NCI-H187 treated with DMSO at 0.1 percent for 48 hours (cell line): Measurements from ENCODE around the gene PRXL2A.

Source experiments
- DNase-seq: peaks from one replicate; lab custom pipeline; 2025; lab: John Stamatoyannopoulos, UW

Gene PRXL2A

DNA sequence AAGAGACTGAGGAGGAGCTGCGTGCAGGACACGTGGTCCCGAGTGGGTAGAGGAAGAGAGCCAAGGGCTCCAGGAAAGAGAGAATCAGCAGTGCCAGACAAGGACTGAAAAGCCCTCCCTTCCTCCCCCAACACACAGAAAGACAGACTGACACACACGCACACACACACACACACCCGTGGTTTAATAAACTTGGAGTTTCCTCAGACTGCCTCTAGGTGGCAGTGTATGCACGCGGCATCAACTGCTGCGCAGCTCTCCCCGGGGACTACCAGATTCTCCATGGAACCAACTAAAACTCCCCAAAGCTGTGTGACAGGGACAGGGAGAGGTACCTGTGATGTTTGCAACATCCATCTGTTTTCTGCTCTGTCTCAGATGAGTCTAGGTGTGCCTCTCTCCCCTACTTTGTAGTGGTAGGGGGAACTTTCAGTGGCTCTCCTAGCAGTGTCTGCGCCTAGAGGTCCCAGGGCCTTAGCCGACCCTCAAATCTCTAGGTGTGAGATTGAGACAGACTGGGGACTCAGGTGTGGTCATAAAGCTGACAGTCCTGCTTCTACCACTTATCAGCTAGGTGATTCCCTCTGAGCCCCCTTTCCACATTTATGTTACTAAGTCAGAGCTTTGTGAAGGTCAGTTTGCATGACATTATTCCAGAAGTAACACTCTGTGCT lies 36.4 kb downstream of the PRXL2A start:
- DNase-seq = no peak

- DNase-seq = no peak
Measured at GRCh38 chr10:80447436-80448190, 39.3 kb downstream of the PRXL2A start.

GRCh38 chr10:80448209-80448942 lies 40.0 kb downstream of the PRXL2A start:
- no peak for DNase-seq

DNA sequence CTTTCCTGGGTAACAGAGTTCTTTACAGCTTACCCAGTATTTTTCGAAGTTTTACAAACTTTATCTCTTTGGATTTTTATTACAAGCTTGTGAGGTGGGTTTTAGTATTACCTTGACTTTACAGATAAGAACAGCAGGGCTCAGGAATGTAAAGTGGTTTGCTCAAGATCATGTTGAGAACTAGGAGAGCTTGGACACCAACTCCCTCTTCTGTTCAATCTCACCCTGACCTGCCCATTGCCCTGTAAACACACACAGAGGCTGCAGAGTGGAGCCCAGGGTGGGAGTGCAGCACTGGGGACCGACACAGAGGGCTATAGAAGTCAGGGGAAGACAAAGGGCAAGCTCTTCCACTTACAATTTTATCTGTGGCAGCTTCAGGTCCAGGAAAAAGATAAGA lies 41.2 kb downstream of the PRXL2A start:
- DNase-seq = no peak

DNA sequence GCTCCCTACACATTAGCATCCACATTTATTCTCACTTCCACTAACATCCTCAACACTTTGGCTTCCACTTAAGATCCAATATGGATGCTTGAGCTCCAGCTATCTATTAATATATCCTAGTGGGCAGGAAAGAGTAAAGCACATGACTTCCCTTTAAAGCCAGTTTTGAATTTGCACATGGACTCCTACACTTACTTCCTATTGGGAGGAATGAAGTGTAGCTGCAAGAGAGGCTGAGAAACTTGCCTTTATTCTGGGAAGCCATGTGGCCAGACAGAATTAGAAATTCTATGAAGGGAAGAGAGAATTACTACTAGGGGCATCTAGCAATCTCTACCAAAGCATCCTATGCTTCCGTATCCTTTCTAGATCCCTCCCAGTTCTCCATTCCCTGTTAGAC lies 42.8 kb downstream of the PRXL2A start:
- DNase-seq = no peak

DNA sequence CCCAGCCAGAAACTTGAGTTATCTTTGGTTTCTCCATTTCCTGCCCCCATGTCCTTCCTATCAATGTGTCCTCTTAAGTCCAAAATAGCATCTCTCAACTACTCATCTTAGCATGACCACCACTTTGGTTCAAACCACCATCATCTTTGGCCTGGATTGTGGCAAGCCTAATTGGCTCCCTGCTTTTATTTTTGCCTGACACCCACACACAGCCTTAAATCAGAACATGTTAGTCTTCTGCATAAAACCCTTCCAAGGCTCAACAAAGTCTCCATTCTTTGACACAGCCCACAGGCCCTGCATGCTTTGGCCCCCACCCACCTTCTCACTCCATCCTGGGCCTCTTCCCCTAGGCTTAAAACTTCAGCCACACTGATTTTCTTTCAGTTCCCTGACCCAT lies 43.7 kb downstream of the PRXL2A start:
- DNase-seq = no peak

- no peak for DNase-seq
Measured at GRCh38 chr10:80452640-80453039, 44.3 kb downstream of the PRXL2A start.

- no peak for DNase-seq
Measured at GRCh38 chr10:80453056-80453841, 44.9 kb downstream of the PRXL2A start.

DNA sequence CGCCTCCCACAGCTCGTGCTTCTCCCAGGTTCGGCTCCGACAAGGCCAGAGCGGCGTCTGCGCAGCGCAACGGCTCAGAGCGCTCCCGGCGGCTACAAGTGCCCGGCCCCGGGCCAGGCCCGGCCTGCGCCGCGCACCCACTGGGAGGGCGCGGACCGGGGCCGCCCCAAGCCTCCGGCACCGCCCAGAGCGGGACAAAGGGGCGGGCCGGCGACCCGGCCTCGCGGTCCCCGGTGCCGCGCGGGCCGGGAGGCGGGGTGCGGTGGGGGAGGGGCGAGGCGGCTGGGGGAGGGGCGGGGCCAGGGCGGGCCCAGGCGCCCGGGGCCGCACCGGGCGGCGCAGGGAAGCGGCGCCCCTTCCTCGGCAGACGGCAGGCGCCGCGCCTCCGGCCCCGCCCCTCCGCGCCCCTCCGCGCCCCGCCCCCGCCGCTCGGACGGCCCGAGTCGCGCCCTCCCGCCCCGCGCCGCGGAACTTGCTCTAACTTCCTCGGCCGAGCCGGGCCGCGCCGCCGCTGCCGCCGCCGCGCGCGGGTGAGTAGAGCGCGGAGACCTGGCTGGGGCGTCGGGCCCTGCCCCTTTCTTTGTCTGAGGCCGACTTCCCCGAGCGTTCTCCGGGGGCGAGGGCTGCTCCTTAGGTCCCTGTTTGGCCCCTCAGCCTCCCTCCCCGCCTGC lies 45.6 kb downstream of the PRXL2A start, which contains the start of gene TSPAN14:
TSS of gene TSPAN14 (plus strand) at position 469 of the 671 bp plus-strand sequence. CDS start 34,924 bp downstream, outside the sequence.
- no peak for DNase-seq

GRCh38 chr10:80454513-80455460 lies 46.4 kb downstream of the PRXL2A start:
- no peak for DNase-seq

GRCh38 chr10:80455461-80456349 lies 47.4 kb downstream of the PRXL2A start:
- DNase-seq = no peak

DNA sequence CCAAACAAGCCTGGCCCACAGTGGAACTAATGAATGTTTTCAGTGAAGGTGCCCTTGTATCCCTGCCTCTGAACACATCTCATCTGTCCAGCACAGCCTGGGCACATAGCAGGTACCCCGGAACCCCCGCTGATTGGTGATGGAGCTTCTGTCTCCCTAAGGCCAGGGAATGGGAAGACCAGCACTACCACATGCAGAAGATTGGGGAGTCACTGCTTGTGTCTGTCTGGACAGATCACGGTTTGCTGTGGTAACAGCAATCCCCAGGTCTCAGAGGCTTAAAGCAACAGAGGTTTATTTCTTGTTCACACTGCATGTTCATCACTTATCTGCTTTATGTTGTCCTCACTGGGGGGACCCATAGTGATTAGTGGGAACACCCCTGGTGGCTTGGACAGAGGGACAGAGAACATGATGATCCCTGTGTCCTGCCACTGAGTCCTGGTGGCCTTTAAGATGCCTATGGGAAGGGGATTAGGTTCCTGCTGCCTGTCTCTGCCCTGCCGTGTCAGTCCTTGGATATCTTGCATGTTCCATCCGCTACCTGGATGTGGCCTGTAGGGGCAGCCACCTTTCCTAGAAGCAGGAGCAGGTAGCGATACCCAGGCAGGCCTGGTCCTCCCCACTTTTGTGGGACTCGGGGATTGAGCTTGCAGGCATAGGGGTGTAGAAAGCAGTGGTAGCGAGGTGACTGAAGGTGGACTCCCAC lies 49.4 kb downstream of the PRXL2A start:
- DNase-seq = no peak

GRCh38 chr10:80458263-80458625 lies 49.9 kb downstream of the PRXL2A start:
- DNase-seq = no peak

DNA sequence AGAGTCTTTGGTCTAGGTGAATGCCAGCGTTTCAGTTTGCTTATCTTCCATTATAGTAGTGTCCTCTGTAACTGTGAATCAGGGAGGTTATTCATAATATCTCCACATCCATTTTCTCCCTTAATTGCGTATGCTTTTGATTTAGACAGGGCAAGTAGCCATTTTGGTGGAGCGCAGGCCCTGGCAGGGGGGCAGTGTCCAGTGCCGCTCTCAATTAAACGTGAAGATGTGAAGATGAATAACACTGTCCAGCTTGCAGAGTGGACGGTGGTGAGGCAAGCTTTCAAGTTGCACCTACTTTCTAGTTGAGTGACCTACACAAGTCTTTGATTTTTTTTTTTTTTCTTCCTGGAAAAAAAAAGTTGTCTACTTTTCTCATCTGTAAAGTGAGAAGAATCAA lies 50.3 kb downstream of the PRXL2A start:
- no peak for DNase-seq

GRCh38 chr10:80459047-80459865 lies 50.9 kb downstream of the PRXL2A start:
- DNase-seq = no peak

DNA sequence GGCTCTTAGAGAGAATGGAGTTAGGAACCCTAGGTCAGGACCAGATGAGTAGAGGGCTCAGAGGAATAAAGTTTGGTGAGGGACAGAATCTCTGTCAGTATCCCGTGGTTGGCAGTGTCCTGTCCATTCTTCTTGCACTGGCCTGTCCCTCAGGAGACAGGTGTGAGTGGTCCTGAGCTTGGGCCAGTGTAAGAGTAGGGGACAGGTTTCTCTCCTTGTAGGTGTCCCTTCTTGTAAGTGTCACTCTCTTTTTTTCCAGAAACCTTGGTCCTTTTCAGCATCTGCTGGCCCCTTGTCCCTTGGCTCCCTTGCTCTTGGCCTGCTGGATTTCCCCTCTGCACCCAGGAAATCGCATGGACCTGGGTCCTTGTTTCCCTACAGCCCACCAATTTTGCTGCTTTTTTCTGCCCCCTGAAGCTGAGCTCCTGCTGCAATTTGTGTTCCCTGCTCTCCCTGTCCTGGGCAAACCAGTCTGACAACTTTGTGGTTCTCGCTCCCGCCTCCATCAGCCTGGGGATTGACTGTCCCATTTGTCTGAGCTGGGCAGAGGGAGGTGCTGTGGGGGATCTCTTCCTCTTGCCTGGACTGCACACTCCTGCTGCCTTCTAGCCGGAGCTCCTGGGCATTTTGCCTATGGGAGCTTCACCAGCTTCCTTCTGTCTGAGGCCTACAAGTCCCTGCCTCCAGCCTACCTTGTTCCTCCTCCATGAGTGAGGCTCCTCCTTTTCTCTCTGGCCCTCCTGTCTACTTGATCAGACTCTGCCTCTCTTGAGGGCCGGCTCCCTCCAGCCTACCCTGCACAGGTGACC lies 52.3 kb downstream of the PRXL2A start:
- no peak for DNase-seq
